ENCODE results near the gene OR2B6.

The OR2B6 gene

DNA sequence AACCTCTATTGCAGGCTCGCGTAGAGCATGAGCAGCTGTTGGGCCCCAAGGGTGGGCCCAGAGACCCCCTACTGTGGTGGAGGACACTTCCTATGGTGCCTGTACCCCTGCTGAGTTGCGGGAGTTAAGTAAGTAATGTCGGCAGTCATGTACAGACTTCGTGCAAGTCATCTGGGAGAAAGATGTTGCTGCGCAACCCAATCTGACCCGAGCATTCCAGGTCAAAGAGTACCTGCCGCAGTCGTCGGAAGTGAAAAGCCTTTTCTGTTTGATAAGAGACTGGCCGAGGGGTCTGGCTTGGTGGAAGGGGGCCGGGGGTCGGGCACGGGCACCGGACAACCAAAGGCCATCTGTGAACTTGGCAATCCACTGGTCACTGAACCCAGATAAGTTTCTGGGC is 44.3 kb downstream of the OR2B6 start:
- DNase-seq = no peak
- Mint-ChIP-seq H3K9me3 (no peaks in the 10 kb centered on the region), H3K27me3 (ENCODE audit: low read depth, poor library complexity) (peaks cover 11% of the 10 kb centered on the region), H3K27ac (no peak overlapping the region), H3K36me3 (ENCODE audit: low read depth) (no peaks in the 10 kb centered on the region), H3K4me1 (peaks cover 55% of the 10 kb centered on the region), H3K4me3 (no peak overlapping the region)
- TF ChIP-seq, protein P1, sequence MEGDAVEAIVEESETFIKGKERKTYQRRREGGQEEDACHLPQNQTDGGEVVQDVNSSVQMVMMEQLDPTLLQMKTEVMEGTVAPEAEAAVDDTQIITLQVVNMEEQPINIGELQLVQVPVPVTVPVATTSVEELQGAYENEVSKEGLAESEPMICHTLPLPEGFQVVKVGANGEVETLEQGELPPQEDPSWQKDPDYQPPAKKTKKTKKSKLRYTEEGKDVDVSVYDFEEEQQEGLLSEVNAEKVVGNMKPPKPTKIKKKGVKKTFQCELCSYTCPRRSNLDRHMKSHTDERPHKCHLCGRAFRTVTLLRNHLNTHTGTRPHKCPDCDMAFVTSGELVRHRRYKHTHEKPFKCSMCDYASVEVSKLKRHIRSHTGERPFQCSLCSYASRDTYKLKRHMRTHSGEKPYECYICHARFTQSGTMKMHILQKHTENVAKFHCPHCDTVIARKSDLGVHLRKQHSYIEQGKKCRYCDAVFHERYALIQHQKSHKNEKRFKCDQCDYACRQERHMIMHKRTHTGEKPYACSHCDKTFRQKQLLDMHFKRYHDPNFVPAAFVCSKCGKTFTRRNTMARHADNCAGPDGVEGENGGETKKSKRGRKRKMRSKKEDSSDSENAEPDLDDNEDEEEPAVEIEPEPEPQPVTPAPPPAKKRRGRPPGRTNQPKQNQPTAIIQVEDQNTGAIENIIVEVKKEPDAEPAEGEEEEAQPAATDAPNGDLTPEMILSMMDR (IDR thresholded peaks at IDR 0.05) = no peak

DNA sequence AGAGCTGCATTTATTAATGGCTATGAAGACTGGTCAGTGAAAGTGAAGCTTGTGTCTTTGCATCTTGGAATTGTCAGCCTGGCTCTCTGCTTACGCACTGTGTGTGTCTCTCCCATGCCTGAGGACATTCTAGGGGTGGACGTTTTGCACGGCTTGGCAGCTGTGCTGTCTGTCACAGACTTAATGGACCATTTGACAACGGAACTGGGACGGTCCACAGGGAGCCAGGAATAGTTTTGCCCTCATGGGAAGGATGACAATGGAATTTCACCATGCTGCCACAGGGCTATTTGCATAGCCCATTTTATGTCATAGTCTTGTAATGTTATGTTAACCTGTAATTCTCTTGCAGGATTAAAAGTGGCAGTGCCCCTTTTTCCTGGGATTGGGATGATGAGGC is 44.7 kb downstream of the OR2B6 start:
- Mint-ChIP-seq H3K4me1 (peaks cover 55% of the 10 kb centered on the region), H3K9me3 (no peaks in the 10 kb centered on the region), H3K27me3 (ENCODE audit: low read depth, poor library complexity) (peaks cover 10% of the 10 kb centered on the region), H3K27ac (no peak overlapping the region), H3K4me3 (no peak overlapping the region), H3K36me3 (ENCODE audit: low read depth) (no peaks in the 10 kb centered on the region)
- TF ChIP-seq, protein P1 (IDR thresholded peaks at IDR 0.05) = no peak
- peak; percentile 43 for DNase-seq

DNA sequence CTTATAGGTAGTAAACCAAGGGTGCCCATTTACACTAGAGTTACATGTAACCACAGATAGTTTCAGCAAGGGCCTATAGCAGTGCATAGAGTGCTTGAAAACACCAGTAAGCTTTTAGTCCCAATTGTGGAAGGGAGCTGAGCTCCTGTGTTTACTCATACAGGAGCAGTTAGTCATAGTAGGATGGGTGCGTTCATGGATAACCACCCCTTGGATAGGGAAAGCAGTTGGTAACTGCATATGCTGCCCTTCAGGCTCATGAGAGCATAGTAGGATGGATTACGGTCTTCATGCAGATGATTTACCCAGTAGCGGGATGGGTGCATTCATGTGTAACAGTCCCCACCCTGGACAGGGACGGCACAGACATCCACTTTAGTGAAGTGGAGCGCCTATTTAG is 45.1 kb downstream of the OR2B6 start:
- Mint-ChIP-seq H3K4me1 (peaks cover 55% of the 10 kb centered on the region), H3K27ac (no peak overlapping the region), H3K36me3 (ENCODE audit: low read depth) (no peaks in the 10 kb centered on the region), H3K9me3 (no peaks in the 10 kb centered on the region), H3K4me3 (no peak overlapping the region), H3K27me3 (ENCODE audit: low read depth, poor library complexity) (peaks cover 10% of the 10 kb centered on the region)
- TF ChIP-seq, protein P1 (IDR thresholded peaks at IDR 0.05) = no peak
- DNase-seq = peak; percentile 18

DNA sequence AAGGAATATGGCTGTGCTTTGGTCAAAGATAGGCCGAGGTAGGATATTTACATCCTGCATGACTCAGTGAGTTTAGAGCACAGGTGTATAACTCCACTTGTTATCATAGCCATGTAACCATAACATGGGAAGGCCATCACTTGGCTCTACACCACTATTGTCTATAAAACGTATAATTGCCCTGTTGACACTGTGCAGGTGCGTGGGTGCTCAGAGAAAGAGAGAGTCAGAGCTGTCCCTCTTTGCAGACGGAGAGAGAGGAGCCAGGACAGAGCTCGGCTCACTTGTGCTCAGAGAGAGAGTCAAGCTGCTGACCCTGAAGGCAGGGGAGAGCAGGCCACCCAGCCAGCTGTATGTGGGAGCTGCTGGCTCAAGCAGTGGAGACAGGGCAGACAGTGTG is 46.0 kb downstream of the OR2B6 start:
- TF ChIP-seq, protein P1 (IDR thresholded peaks at IDR 0.05) = no peak
- DNase-seq = no peak
- H3K4me1 Mint-ChIP-seq = peaks cover 55% of the 10 kb centered on the region
- H3K27ac Mint-ChIP-seq = peak overlapping the region; percentile 53
- no peak overlapping the region for H3K4me3 Mint-ChIP-seq
- H3K27me3 Mint-ChIP-seq (ENCODE audit: low read depth, poor library complexity) = peaks cover 10% of the 10 kb centered on the region
- H3K36me3 Mint-ChIP-seq (ENCODE audit: low read depth) = no peaks in the 10 kb centered on the region
- H3K9me3 Mint-ChIP-seq = no peaks in the 10 kb centered on the region

DNA sequence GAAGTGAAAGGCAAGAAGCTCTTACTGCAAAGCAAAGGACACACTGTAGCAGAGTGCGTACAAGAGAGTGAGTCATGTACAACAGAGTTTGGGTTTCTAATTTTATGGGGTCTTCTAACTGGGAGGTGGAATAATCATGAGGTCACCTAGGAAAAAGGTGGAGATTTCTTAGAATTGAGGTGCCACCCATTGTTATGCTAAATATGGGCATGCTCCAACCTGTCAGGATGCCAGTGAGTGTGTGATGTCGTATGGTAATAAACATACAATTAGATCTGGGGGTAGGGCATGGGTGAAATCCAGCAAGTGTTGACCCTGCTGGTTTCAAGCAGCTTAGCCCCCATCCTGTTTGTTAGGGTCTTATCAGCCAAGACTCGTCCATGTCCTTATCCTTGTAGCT is 46.6 kb downstream of the OR2B6 start:
- no peaks in the 10 kb centered on the region for H3K9me3 Mint-ChIP-seq
- H3K4me1 Mint-ChIP-seq = peaks cover 55% of the 10 kb centered on the region
- H3K36me3 Mint-ChIP-seq (ENCODE audit: low read depth) = no peaks in the 10 kb centered on the region
- no peak overlapping the region for H3K27ac Mint-ChIP-seq
- DNase-seq = no peak
- no peak overlapping the region for H3K4me3 Mint-ChIP-seq
- peaks cover 7% of the 10 kb centered on the region for H3K27me3 Mint-ChIP-seq (ENCODE audit: low read depth, poor library complexity)
- TF ChIP-seq, protein P1 (IDR thresholded peaks at IDR 0.05) = no peak

DNA sequence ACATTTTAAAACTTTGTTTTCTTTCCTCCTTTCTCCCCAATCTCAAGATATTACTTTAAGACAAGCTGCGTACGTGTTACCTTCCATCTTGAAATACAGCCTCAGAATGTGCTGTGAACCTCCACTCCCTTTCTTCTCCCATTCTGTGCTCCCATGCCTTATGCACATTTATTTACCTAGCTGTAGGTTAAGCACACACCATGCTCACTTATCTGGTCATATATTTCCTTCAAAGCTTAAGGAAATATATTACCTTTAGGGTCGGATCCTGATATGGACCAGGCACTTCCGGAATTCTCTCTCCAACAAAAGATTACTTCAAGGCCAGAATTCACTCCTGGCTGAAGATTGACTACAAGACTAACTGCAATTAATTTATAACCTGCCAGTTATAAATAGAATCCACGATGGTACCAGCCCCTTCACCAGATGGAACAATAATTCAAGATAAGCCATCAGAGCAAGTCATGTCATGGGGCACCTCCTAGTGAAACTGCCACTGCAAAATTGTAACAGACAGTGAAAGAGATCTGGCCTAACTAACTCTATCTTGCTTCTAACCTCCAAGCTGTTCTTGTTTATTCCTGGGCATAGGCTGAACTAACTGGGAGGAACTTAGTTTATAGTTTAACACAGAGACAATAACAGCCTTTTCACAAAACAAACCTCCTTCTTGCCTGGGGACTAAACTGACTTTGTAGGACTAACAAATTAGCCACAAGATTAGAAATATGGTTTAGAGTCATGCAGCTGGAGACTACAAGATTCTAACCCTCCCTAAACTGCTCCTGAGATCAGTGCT is 47.5 kb downstream of the OR2B6 start:
- Mint-ChIP-seq H3K27me3 (ENCODE audit: low read depth, poor library complexity) (peaks cover 4% of the 10 kb centered on the region), H3K27ac (no peak overlapping the region), H3K9me3 (no peaks in the 10 kb centered on the region), H3K4me1 (peaks cover 55% of the 10 kb centered on the region), H3K36me3 (ENCODE audit: low read depth) (no peaks in the 10 kb centered on the region), H3K4me3 (no peak overlapping the region)
- TF ChIP-seq, protein P1 (IDR thresholded peaks at IDR 0.05) = no peak
- DNase-seq = no peak
